ENCODE data around the gene FAM107B. TPM values are rescaled to one million over a fixed set of nuclear protein-coding genes. Genes with fewer than 3 reads are reported as not detected.

FAM107B gene
- total RNA-seq, 1 experiment from 2014 or later = 41.3 TPM

DNA sequence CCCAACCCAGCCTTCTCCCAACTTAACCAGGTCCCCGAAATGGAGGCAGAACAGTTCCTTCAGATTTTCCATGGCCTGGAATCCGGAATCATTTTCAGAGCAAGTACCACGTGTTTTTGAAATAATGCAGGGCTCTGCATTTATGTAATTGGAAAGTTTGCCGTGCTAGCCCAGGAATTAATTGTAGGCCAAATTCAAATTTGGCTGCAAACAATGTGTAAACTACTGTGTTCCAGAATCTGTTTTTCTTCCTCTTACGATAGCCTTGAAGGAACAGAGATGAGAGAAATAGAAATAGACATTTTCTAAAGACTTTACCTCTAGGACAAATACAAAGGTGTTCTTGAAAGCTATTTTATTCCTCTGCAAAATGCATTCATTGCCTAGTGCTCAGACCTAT, 77.4 kb downstream of the FAM107B start:
- Mint-ChIP-seq H3K9me3 (ENCODE audit: unreplicated experiment) (no peaks in the 10 kb centered on the region), H3K36me3 (ENCODE audit: insufficient read depth, unreplicated experiment) (peaks cover 6% of the 10 kb centered on the region), H3K27ac (ENCODE audit: low read depth, unreplicated experiment) (no peak overlapping the region), H3K27me3 (ENCODE audit: insufficient read depth, unreplicated experiment) (no peaks in the 10 kb centered on the region), H3K4me3 (ENCODE audit: unreplicated experiment) (no peak overlapping the region), H3K4me1 (ENCODE audit: insufficient read depth, unreplicated experiment) (no peaks in the 10 kb centered on the region)
- TF ChIP-seq, protein P1, sequence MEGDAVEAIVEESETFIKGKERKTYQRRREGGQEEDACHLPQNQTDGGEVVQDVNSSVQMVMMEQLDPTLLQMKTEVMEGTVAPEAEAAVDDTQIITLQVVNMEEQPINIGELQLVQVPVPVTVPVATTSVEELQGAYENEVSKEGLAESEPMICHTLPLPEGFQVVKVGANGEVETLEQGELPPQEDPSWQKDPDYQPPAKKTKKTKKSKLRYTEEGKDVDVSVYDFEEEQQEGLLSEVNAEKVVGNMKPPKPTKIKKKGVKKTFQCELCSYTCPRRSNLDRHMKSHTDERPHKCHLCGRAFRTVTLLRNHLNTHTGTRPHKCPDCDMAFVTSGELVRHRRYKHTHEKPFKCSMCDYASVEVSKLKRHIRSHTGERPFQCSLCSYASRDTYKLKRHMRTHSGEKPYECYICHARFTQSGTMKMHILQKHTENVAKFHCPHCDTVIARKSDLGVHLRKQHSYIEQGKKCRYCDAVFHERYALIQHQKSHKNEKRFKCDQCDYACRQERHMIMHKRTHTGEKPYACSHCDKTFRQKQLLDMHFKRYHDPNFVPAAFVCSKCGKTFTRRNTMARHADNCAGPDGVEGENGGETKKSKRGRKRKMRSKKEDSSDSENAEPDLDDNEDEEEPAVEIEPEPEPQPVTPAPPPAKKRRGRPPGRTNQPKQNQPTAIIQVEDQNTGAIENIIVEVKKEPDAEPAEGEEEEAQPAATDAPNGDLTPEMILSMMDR (IDR thresholded peaks at IDR 0.05; ENCODE audit: unreplicated experiment) = no peak
- POLR2A ChIA-PET = no interaction called here
- BruUV-seq (replicated peaks) = no TSS peak
- DNase-seq (ENCODE audit: unreplicated experiment) = no peak
- intact Hi-C loops (cut with micrococcal nuclease) = no loop called here
- CTCF ChIA-PET = interaction anchor here (1.4 kb wide), 1 partner anchor 10 kb away, joined by 4 read pairs; no protein-coding TSS in a partner anchor

DNA sequence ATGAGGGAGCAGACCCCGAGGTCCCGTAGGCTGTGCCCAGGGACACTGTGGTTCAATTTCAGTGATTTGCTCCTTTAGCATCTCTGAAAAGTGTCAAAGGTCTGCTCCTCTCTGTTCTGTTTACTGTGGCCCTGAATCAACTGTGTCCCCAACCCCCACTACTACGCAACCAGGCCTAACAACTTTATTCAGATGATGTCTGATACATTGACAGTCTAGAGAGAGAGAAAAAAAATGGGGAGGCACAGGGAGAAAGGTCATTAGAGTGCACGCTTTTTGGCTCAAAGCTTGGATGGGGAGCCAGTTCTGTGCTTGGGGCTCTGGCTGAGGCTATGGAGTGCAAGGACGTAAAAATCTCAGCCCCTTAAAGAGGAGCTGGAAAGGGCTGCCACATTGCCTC, 77.9 kb downstream of the FAM107B start:
- CTCF ChIA-PET = interaction anchor here (1.4 kb wide), 1 partner anchor 10 kb away, joined by 4 read pairs; no protein-coding TSS in a partner anchor

DNA sequence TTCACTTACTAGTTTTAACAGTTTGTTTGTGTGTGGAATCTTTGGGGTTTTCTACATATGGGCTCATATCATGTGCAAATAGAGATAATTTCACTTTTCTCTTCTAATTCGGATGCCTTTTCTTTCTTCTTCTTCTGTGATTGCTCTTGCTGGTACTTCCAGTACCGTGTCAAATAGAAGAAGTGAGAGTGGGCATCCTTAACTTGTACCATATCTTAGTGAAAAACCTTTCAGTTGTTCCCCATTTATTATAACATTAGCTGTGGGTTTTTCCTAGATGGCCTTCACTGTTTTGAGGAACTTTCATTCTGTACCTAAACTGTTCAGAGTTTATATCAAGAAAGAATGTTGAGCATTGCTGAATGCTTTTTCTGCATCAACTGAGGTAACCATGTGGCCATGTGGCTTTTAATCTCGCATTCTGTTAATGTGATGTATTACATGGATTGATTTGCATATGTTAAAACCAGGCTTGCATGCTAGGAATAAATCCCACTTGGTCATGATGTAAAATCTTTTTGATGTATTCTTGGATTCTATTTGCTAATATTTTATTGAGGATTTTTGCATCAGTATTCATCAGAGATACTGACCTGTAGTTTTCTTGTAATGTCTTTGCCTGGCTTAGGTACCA, 78.7 kb downstream of the FAM107B start:
- POLR2A ChIA-PET = interaction anchor here (1.1 kb wide), 1 partner anchor 12 kb away, joined by 3 read pairs; no protein-coding TSS in a partner anchor

More for the DNA sequence above, 77.9 kb downstream of the FAM107B start:
- H3K36me3 Mint-ChIP-seq (ENCODE audit: insufficient read depth, unreplicated experiment) = peaks cover 6% of the 10 kb centered on the region
- no peaks in the 10 kb centered on the region for H3K27me3 Mint-ChIP-seq (ENCODE audit: insufficient read depth, unreplicated experiment)
- H3K9me3 Mint-ChIP-seq (ENCODE audit: unreplicated experiment) = no peaks in the 10 kb centered on the region
- TF ChIP-seq, protein P1 (IDR thresholded peaks at IDR 0.05; ENCODE audit: unreplicated experiment) = no peak
- no peak for DNase-seq (ENCODE audit: unreplicated experiment)
- BruUV-seq (replicated peaks) = no TSS peak
- intact Hi-C loops (cut with micrococcal nuclease) = no loop called here
- H3K27ac Mint-ChIP-seq (ENCODE audit: low read depth, unreplicated experiment) = no peak overlapping the region
- POLR2A ChIA-PET = no interaction called here
- H3K4me1 Mint-ChIP-seq (ENCODE audit: insufficient read depth, unreplicated experiment) = no peaks in the 10 kb centered on the region
- H3K4me3 Mint-ChIP-seq (ENCODE audit: unreplicated experiment) = no peak overlapping the region

DNA sequence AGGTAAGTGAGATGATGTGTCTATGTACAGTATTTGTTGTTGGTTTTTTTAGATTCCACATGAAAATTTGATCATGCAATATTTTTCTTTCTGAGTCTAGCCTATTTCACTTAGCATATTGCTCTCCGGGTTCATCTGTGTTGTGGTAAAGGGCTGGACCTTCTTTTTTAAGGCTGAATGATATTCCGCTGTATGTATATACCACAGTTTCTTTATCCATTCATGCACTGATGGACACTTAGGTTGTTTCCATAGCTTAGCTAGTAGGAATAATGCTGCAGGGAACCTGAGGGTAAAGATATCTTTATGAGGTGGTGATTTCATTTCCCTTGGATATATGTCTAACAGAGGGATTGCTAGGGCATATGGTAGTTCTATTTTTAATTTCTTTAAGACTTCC, 80.8 kb downstream of the FAM107B start:
- Mint-ChIP-seq H3K27ac (ENCODE audit: low read depth, unreplicated experiment) (no peak overlapping the region), H3K9me3 (ENCODE audit: unreplicated experiment) (no peaks in the 10 kb centered on the region), H3K36me3 (ENCODE audit: insufficient read depth, unreplicated experiment) (no peaks in the 10 kb centered on the region), H3K27me3 (ENCODE audit: insufficient read depth, unreplicated experiment) (no peaks in the 10 kb centered on the region), H3K4me3 (ENCODE audit: unreplicated experiment) (no peak overlapping the region), H3K4me1 (ENCODE audit: insufficient read depth, unreplicated experiment) (no peaks in the 10 kb centered on the region)
- POLR2A ChIA-PET = no interaction called here
- DNase-seq (ENCODE audit: unreplicated experiment) = no peak
- intact Hi-C loops (cut with micrococcal nuclease) = no loop called here
- CTCF ChIA-PET = no interaction called here
- BruUV-seq (replicated peaks) = no TSS peak
- TF ChIP-seq, protein P1 (IDR thresholded peaks at IDR 0.05; ENCODE audit: unreplicated experiment) = no peak

More for the DNA sequence above, 78.7 kb downstream of the FAM107B start:
- no peaks in the 10 kb centered on the region for H3K9me3 Mint-ChIP-seq (ENCODE audit: unreplicated experiment)
- TF ChIP-seq, protein P1 (IDR thresholded peaks at IDR 0.05; ENCODE audit: unreplicated experiment) = no peak
- no peaks in the 10 kb centered on the region for H3K4me1 Mint-ChIP-seq (ENCODE audit: insufficient read depth, unreplicated experiment)
- no TSS peak for BruUV-seq (replicated peaks)
- no peak overlapping the region for H3K27ac Mint-ChIP-seq (ENCODE audit: low read depth, unreplicated experiment)
- CTCF ChIA-PET = interaction anchor here (0.6 kb wide), 1 partner anchor 159 kb away, joined by 4 read pairs; no protein-coding TSS in a partner anchor
- H3K4me3 Mint-ChIP-seq (ENCODE audit: unreplicated experiment) = no peak overlapping the region
- H3K36me3 Mint-ChIP-seq (ENCODE audit: insufficient read depth, unreplicated experiment) = peaks cover 6% of the 10 kb centered on the region
- no peak for DNase-seq (ENCODE audit: unreplicated experiment)
- intact Hi-C loops (cut with micrococcal nuclease) = no loop called here
- H3K27me3 Mint-ChIP-seq (ENCODE audit: insufficient read depth, unreplicated experiment) = no peaks in the 10 kb centered on the region
